Activated CD8-positive, alpha-beta T cell treated with anti-CD3 and anti-CD28 coated beads for 36 hours (primary cell): ENCODE measurements around the gene PLEKHA6. TPM values are rescaled to one million over a fixed set of nuclear protein-coding genes. Genes with fewer than 3 reads are reported as not detected.

Experiments
- ATAC-seq: fragments of 200-7000 bp; cut with Tn5 transposase; one replicate; pipeline ENCODE4 v1.10.0; 2021; ENCODE audit warnings: mild to moderate bottlenecking, moderate library complexity
- CTCF ChIA-PET: fragments of 350-600 bp; sonication (Branson Sonifier 250); formaldehyde crosslinking; loops from one replicate; lab custom pipeline; 2021; ENCODE audit warnings: antibody characterized with exemption; lab: Charles Lee
- POLR2A ChIA-PET: fragments of 350-600 bp; sonication (Branson Sonifier 250); formaldehyde crosslinking; loops from one replicate; lab custom pipeline; 2021; ENCODE audit warnings: antibody characterized with exemption; lab: Charles Lee
- DNase-seq: peaks from one replicate; pipeline ENCODE4 v3.0.0-alpha.2; 2020
- H3K27ac Mint-ChIP-seq: one replicate; pipeline ENCODE4 v1.8.0; 2021; ENCODE audit warnings: mild to moderate bottlenecking, mixed read lengths
- H3K27me3 Mint-ChIP-seq: one replicate; pipeline ENCODE4 v1.8.0; 2021; ENCODE audit warnings: mixed read lengths
- H3K36me3 Mint-ChIP-seq: one replicate; pipeline ENCODE4 v1.8.0; 2021; ENCODE audit warnings: low read depth, mixed read lengths
- H3K4me1 Mint-ChIP-seq: one replicate; pipeline ENCODE4 v1.8.0; 2021; ENCODE audit warnings: low read depth, mixed read lengths
- H3K4me3 Mint-ChIP-seq: one replicate; pipeline ENCODE4 v1.8.0; 2021; ENCODE audit warnings: mild to moderate bottlenecking, moderate library complexity, mixed read lengths
- H3K9me3 Mint-ChIP-seq: one replicate; pipeline ENCODE4 v1.8.0; 2021; ENCODE audit warnings: mixed read lengths
- intact Hi-C: fragments of 100-400 bp; cut with micrococcal nuclease; formaldehyde crosslinking; loops from one replicate; pipeline ENCODE4 v1.10.0; 2022
- total RNA-seq, 2 experiments: library from RNA; stranded (reverse); gene quantifications; one replicate each; pipeline ENCODE4 v1.2.3, GENCODE V29; 2021
- TF ChIP-seq, protein P1 (sequence below): fragments of 200-600 bp; IDR thresholded peaks from one replicate; pipeline ENCODE4 v1.8.0; 2022; ENCODE audit warnings: antibody characterized with exemption, mild to moderate bottlenecking

PLEKHA6 gene
- total RNA-seq, 2 experiments from 2014 or later, result 3.0 to 3.7 TPM

DNA sequence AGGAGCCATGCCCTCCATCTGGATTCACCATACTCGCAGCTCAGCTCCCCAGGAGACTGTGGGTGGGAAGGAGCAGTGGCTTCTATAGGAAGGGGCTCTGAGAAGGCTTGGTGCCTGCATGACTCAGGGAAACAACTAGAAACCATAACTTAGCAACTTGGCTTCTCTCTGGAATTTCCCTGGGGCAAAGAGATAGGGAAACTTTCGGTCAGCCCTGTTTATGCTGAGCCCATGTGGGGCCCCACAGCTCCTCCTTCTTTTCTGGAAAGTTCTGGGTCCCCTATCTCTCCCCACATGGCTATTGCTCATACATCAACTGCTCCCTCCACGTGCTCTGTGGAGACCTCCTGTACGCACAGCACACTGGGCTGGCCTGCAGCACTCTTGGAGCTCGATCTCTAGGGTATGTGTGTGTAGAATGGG lies 39.3 kb downstream of the PLEKHA6 start:
- no peaks in the 10 kb centered on the region for H3K36me3 Mint-ChIP-seq
- H3K4me3 Mint-ChIP-seq, result no peak overlapping the region
- intact Hi-C loops, result no loop called here
- CTCF ChIA-PET, result interaction anchor here (1.0 kb wide), 1 partner anchor 43 kb away, joined by 3 read pairs; no protein-coding TSS in a partner anchor
- H3K4me1 Mint-ChIP-seq, result peaks cover 24% of the 10 kb centered on the region
- H3K27ac Mint-ChIP-seq, result no peak overlapping the region
- H3K9me3 Mint-ChIP-seq, result no peaks in the 10 kb centered on the region
- H3K27me3 Mint-ChIP-seq, result no peaks in the 10 kb centered on the region
- DNase-seq (peak; percentile 16), ATAC-seq (peak; percentile 7)
- TF ChIP-seq, protein P1, sequence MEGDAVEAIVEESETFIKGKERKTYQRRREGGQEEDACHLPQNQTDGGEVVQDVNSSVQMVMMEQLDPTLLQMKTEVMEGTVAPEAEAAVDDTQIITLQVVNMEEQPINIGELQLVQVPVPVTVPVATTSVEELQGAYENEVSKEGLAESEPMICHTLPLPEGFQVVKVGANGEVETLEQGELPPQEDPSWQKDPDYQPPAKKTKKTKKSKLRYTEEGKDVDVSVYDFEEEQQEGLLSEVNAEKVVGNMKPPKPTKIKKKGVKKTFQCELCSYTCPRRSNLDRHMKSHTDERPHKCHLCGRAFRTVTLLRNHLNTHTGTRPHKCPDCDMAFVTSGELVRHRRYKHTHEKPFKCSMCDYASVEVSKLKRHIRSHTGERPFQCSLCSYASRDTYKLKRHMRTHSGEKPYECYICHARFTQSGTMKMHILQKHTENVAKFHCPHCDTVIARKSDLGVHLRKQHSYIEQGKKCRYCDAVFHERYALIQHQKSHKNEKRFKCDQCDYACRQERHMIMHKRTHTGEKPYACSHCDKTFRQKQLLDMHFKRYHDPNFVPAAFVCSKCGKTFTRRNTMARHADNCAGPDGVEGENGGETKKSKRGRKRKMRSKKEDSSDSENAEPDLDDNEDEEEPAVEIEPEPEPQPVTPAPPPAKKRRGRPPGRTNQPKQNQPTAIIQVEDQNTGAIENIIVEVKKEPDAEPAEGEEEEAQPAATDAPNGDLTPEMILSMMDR, result no peak
- POLR2A ChIA-PET, result interaction anchor here (1.1 kb wide), 1 partner anchor 196 kb away, joined by 3 read pairs; the partner anchor contains the start of gene MDM4

GRCh38 chr1:204319462-204319861 lies 40.3 kb downstream of the PLEKHA6 start:
- TF ChIP-seq, protein P1, result no peak
- Mint-ChIP-seq H3K27ac (no peak overlapping the region), H3K27me3 (no peaks in the 10 kb centered on the region), H3K4me3 (no peak overlapping the region), H3K9me3 (no peaks in the 10 kb centered on the region), H3K36me3 (no peaks in the 10 kb centered on the region), H3K4me1 (peaks cover 22% of the 10 kb centered on the region)
- CTCF ChIA-PET, result interaction anchor here (0.8 kb wide), 1 partner anchor 44 kb away, joined by 4 read pairs; no protein-coding TSS in a partner anchor
- ATAC-seq (no peak), DNase-seq (peak; percentile 15)
- POLR2A ChIA-PET, result interaction anchor here (0.7 kb wide), 1 partner anchor 247 kb away, joined by 3 read pairs; no protein-coding TSS in a partner anchor
- intact Hi-C loops, result no loop called here

GRCh38 chr1:204319027-204319426 lies 40.7 kb downstream of the PLEKHA6 start:
- DNase-seq (no peak), ATAC-seq (no peak)
- no peaks in the 10 kb centered on the region for H3K36me3 Mint-ChIP-seq
- no peaks in the 10 kb centered on the region for H3K27me3 Mint-ChIP-seq
- ChIA-PET CTCF (interaction anchor here (0.8 kb wide), 1 partner anchor 45 kb away, joined by 4 read pairs; no protein-coding TSS in a partner anchor), POLR2A (interaction anchor here (0.7 kb wide), 1 partner anchor 247 kb away, joined by 3 read pairs; no protein-coding TSS in a partner anchor)
- intact Hi-C loops, result no loop called here
- no peak overlapping the region for H3K27ac Mint-ChIP-seq
- H3K4me3 Mint-ChIP-seq, result no peak overlapping the region
- TF ChIP-seq, protein P1, result no peak
- H3K4me1 Mint-ChIP-seq, result peaks cover 17% of the 10 kb centered on the region
- no peaks in the 10 kb centered on the region for H3K9me3 Mint-ChIP-seq

- Mint-ChIP-seq H3K36me3 (no peaks in the 10 kb centered on the region), H3K9me3 (no peaks in the 10 kb centered on the region), H3K4me1 (peaks cover 10% of the 10 kb centered on the region), H3K4me3 (no peak overlapping the region), H3K27ac (no peak overlapping the region), H3K27me3 (no peaks in the 10 kb centered on the region)
- intact Hi-C loops, result no loop called here
- DNase-seq (no peak), ATAC-seq (no peak)
- POLR2A ChIA-PET, result no interaction called here
- CTCF ChIA-PET, result no interaction called here
- TF ChIP-seq, protein P1, result no peak
Observed at GRCh38 chr1:204318324-204318723, 41.4 kb downstream of the PLEKHA6 start.

- intact Hi-C loops, result no loop called here
- ATAC-seq (no peak), DNase-seq (no peak)
- Mint-ChIP-seq H3K27ac (no peak overlapping the region), H3K4me3 (no peak overlapping the region), H3K4me1 (peaks cover 8% of the 10 kb centered on the region), H3K36me3 (no peaks in the 10 kb centered on the region), H3K27me3 (peaks cover 1% of the 10 kb centered on the region), H3K9me3 (no peaks in the 10 kb centered on the region)
- ChIA-PET POLR2A (no interaction called here), CTCF (no interaction called here)
- TF ChIP-seq, protein P1, result no peak
Observed at GRCh38 chr1:204317170-204317569, 42.6 kb downstream of the PLEKHA6 start.
